ENCODE results near the gene AOPEP. TPM values are rescaled to one million over a fixed set of nuclear protein-coding genes. Genes with fewer than 3 reads are reported as not detected.

The AOPEP gene
- total RNA-seq, 1 experiment from 2014 or later, result 36.4 TPM

GRCh38 chr9:94974154-94974879 lies 247.8 kb downstream of the AOPEP start:
- Histone ChIP-seq H3K36me3 (ENCODE audit: control insufficient read depth, insufficient read depth, low read length) (no peaks in the 10 kb centered on the region), H3K27me3 (ENCODE audit: control insufficient read depth, insufficient read depth, low read length) (no peaks in the 10 kb centered on the region), H3K9me3 (ENCODE audit: control insufficient read depth, insufficient read depth, low read depth, low read length) (no peaks in the 10 kb centered on the region), H3K4me3 (ENCODE audit: low read depth in 2 of 2, low read length in 2 of 2) (no peak overlapping the region), H3K27ac (ENCODE audit: low read length) (no peak overlapping the region), H3K4me1 (ENCODE audit: control insufficient read depth, insufficient read depth, low read length) (no peaks in the 10 kb centered on the region)
- CTCF ChIA-PET, result no interaction called here
- POLR2A ChIA-PET, result no interaction called here
- DNase-seq (ENCODE audit: low read depth, low spot score) (no peak), ATAC-seq (no peak)
- no TSS peak for BruUV-seq (replicated peaks)
- in situ Hi-C loops (cut with HindIII; ENCODE audit: low pct_unique_long_range_greater_than_20kb, low sequenced_read_pairs) (no loop called here), intact Hi-C loops (cut with micrococcal nuclease; ENCODE audit: unreplicated experiment) (no loop called here)
- TF ChIP-seq POLR2AphosphoS5 (IDR thresholded peaks at IDR 0.05; ENCODE audit: low read depth, low read length) (no peak), TCF7L2 (IDR thresholded peaks at IDR 0.05; ENCODE audit: low read depth, low read length) (no peak), SIN3A (IDR thresholded peaks at IDR 0.05; ENCODE audit: borderline replicate concordance, insufficient read depth, low read depth, low read length) (no peak)
- TF ChIP-seq, protein P1, sequence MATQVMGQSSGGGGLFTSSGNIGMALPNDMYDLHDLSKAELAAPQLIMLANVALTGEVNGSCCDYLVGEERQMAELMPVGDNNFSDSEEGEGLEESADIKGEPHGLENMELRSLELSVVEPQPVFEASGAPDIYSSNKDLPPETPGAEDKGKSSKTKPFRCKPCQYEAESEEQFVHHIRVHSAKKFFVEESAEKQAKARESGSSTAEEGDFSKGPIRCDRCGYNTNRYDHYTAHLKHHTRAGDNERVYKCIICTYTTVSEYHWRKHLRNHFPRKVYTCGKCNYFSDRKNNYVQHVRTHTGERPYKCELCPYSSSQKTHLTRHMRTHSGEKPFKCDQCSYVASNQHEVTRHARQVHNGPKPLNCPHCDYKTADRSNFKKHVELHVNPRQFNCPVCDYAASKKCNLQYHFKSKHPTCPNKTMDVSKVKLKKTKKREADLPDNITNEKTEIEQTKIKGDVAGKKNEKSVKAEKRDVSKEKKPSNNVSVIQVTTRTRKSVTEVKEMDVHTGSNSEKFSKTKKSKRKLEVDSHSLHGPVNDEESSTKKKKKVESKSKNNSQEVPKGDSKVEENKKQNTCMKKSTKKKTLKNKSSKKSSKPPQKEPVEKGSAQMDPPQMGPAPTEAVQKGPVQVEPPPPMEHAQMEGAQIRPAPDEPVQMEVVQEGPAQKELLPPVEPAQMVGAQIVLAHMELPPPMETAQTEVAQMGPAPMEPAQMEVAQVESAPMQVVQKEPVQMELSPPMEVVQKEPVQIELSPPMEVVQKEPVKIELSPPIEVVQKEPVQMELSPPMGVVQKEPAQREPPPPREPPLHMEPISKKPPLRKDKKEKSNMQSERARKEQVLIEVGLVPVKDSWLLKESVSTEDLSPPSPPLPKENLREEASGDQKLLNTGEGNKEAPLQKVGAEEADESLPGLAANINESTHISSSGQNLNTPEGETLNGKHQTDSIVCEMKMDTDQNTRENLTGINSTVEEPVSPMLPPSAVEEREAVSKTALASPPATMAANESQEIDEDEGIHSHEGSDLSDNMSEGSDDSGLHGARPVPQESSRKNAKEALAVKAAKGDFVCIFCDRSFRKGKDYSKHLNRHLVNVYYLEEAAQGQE (IDR thresholded peaks at IDR 0.05; ENCODE audit: insufficient read depth in 1 of 2, low read depth in 2 of 2, low read length in 1 of 2), result no peak
- TF ChIP-seq, protein P2, sequence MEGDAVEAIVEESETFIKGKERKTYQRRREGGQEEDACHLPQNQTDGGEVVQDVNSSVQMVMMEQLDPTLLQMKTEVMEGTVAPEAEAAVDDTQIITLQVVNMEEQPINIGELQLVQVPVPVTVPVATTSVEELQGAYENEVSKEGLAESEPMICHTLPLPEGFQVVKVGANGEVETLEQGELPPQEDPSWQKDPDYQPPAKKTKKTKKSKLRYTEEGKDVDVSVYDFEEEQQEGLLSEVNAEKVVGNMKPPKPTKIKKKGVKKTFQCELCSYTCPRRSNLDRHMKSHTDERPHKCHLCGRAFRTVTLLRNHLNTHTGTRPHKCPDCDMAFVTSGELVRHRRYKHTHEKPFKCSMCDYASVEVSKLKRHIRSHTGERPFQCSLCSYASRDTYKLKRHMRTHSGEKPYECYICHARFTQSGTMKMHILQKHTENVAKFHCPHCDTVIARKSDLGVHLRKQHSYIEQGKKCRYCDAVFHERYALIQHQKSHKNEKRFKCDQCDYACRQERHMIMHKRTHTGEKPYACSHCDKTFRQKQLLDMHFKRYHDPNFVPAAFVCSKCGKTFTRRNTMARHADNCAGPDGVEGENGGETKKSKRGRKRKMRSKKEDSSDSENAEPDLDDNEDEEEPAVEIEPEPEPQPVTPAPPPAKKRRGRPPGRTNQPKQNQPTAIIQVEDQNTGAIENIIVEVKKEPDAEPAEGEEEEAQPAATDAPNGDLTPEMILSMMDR (IDR thresholded peaks at IDR 0.05), result no peak

DNA sequence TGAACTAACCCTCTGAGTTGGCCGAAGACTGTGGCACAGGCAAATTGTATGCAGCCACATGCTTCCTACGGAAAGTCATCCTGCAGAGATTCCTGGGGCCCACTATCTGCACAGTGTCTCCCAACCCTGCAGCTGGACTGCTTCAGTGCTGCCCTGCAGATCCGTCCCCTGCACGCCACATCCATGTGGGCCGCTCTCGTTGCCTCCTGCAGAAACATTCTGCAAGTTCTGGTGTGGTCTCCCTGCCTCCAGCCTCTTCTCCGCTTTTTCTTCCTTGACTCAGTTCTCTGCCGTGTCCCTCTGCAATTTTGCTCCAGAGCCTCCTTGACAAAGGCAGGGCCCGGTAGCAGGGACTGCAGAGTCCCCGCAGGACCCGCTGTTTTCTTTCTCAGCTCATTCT lies 249.0 kb downstream of the AOPEP start:
- H3K27ac ChIP-seq (ENCODE audit: low read length), result no peak overlapping the region
- no peaks in the 10 kb centered on the region for H3K9me3 ChIP-seq (ENCODE audit: control insufficient read depth, insufficient read depth, low read depth, low read length)
- ChIA-PET CTCF (no interaction called here), POLR2A (no interaction called here)
- in situ Hi-C loops (cut with HindIII; ENCODE audit: low pct_unique_long_range_greater_than_20kb, low sequenced_read_pairs) (no loop called here), intact Hi-C loops (cut with micrococcal nuclease; ENCODE audit: unreplicated experiment) (no loop called here)
- no peaks in the 10 kb centered on the region for H3K4me1 ChIP-seq (ENCODE audit: control insufficient read depth, insufficient read depth, low read length)
- TF ChIP-seq POLR2AphosphoS5 (IDR thresholded peaks at IDR 0.05; ENCODE audit: low read depth, low read length) (no peak), TCF7L2 (IDR thresholded peaks at IDR 0.05; ENCODE audit: low read depth, low read length) (no peak), SIN3A (IDR thresholded peaks at IDR 0.05; ENCODE audit: borderline replicate concordance, insufficient read depth, low read depth, low read length) (no peak)
- TF ChIP-seq, protein P1 (IDR thresholded peaks at IDR 0.05; ENCODE audit: insufficient read depth in 1 of 2, low read depth in 2 of 2, low read length in 1 of 2), result no peak
- TF ChIP-seq, protein P2 (IDR thresholded peaks at IDR 0.05), result no peak
- no peaks in the 10 kb centered on the region for H3K27me3 ChIP-seq (ENCODE audit: control insufficient read depth, insufficient read depth, low read length)
- no peak for DNase-seq (ENCODE audit: low read depth, low spot score)
- no peak for ATAC-seq
- BruUV-seq (replicated peaks), result no TSS peak
- no peaks in the 10 kb centered on the region for H3K36me3 ChIP-seq (ENCODE audit: control insufficient read depth, insufficient read depth, low read length)
- H3K4me3 ChIP-seq (ENCODE audit: low read depth in 2 of 2, low read length in 2 of 2), result no peak overlapping the region

Measured in Panc1 (cell line).